ENCODE results near the gene TENM3.

DNA sequence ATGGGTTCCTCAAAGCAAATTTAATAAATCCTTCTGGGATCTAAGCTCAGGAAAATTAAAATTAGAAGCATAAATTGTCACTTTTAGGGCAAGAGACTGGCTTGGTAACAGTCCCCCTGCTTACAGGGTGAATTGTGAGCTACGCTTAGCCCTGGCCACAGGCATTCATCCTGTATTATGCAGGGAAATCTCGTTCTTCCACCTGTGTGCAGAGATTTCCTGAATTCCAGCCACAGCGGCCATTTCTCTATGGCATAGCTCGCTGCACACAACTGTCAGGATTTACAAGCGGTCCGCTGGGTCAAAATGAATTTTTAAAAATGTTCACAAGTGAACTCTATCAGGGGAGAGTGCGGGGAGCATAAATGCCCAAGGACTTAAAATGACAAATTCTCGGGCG is 562.1 kb downstream of the TENM3 start:
- TF ChIP-seq, protein P1, sequence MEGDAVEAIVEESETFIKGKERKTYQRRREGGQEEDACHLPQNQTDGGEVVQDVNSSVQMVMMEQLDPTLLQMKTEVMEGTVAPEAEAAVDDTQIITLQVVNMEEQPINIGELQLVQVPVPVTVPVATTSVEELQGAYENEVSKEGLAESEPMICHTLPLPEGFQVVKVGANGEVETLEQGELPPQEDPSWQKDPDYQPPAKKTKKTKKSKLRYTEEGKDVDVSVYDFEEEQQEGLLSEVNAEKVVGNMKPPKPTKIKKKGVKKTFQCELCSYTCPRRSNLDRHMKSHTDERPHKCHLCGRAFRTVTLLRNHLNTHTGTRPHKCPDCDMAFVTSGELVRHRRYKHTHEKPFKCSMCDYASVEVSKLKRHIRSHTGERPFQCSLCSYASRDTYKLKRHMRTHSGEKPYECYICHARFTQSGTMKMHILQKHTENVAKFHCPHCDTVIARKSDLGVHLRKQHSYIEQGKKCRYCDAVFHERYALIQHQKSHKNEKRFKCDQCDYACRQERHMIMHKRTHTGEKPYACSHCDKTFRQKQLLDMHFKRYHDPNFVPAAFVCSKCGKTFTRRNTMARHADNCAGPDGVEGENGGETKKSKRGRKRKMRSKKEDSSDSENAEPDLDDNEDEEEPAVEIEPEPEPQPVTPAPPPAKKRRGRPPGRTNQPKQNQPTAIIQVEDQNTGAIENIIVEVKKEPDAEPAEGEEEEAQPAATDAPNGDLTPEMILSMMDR (IDR thresholded peaks at IDR 0.05 in 2 of 3, conservative IDR thresholded peaks at IDR 0.05 in 1 of 3; ENCODE audit: control insufficient read depth in 2 of 3, extremely low read depth in 1 of 3, insufficient read depth in 1 of 3, low read depth in 3 of 3, low read length in 3 of 3), result no peak
- TF ChIP-seq POLR2AphosphoS5 (IDR thresholded peaks at IDR 0.05; ENCODE audit: low read length) (no peak), POU2F2 (IDR thresholded peaks at IDR 0.05; ENCODE audit: borderline replicate concordance, low read depth, low read length) (no peak), RB1 (IDR thresholded peaks at IDR 0.05; ENCODE audit: borderline replicate concordance) (no peak)

All from GM12878 (cell line).